A673 (cell line): ENCODE measurements around the gene TRAF3IP3. TPM values are rescaled to one million over a fixed set of nuclear protein-coding genes. Genes with fewer than 3 reads are reported as not detected.

Source experiments
- BruUV-seq: library from RNA; stranded (reverse); fragments of 400-500 nt; replicated peaks from 2 replicates; lab custom pipeline; 2021; lab: Mats Ljungman, UMichigan
- CTCF ChIA-PET: fragments of 300-600 bp; sonication (Branson Sonifier 250); formaldehyde crosslinking; loops from one replicate; lab custom pipeline; 2022; ENCODE audit warnings: antibody characterized with exemption; lab: Charles Lee
- POLR2A ChIA-PET: fragments of 300-600 bp; sonication (Branson Sonifier 250); formaldehyde crosslinking; loops from one replicate; lab custom pipeline; 2022; ENCODE audit warnings: antibody characterized with exemption; ENCODE audit not compliant: low non-redundant PET; lab: Charles Lee
- DNase-seq: peaks from one replicate; pipeline ENCODE4 v3.0.0-alpha.2; 2015; ENCODE audit warnings: low spot score
- H3K27ac ChIP-seq: fragments of 200-600 bp; sonication (generic); 2 replicates; pipeline ENCODE4 v1.5.1; 2016; ENCODE audit warnings: mixed run types, low read depth, mild to moderate bottlenecking, mixed read lengths, antibody characterized with exemption, low read length; ENCODE audit not compliant: poor library complexity, severe bottlenecking
- H3K27me3 ChIP-seq: fragments of 200-600 bp; sonication (generic); replicated peaks from 2 replicates; pipeline ENCODE4 v1.6.1; 2017; ENCODE audit warnings: mixed run types, low read depth, mild to moderate bottlenecking, mixed read lengths, antibody characterized with exemption, low read length; ENCODE audit not compliant: insufficient read depth, poor library complexity
- H3K36me3 ChIP-seq: fragments of 200-600 bp; sonication (generic); 2 replicates; pipeline ENCODE4 v1.6.1; 2016; ENCODE audit warnings: mixed run types, mild to moderate bottlenecking, mixed read lengths, antibody characterized with exemption, low read length; ENCODE audit not compliant: insufficient read depth, poor library complexity, severe bottlenecking
- H3K4me1 ChIP-seq: fragments of 200-600 bp; sonication (generic); 2 replicates; pipeline ENCODE4 v1.6.1; 2017; ENCODE audit warnings: mixed run types, mild to moderate bottlenecking, mixed read lengths, antibody characterized with exemption, low read length; ENCODE audit not compliant: insufficient read depth, poor library complexity, severe bottlenecking
- H3K4me3 ChIP-seq: fragments of 200-600 bp; sonication (generic); 2 replicates; pipeline ENCODE4 v1.5.1; 2016; ENCODE audit warnings: low read depth, mixed run types, mild to moderate bottlenecking, mixed read lengths, low read length; ENCODE audit not compliant: poor library complexity, severe bottlenecking
- H3K9me3 ChIP-seq: fragments of 200-600 bp; sonication (generic); 2 replicates; pipeline ENCODE4 v1.6.1; 2016; ENCODE audit warnings: mixed run types, low read depth, mild to moderate bottlenecking, mixed read lengths, antibody characterized with exemption, low read length; ENCODE audit not compliant: poor library complexity, severe bottlenecking
- EZH2 ChIP-seq: fragments of 200-600 bp; sonication (generic); IDR thresholded peaks from 2 replicates; pipeline ENCODE4 v1.6.1; 2017; ENCODE audit warnings: borderline replicate concordance, low read depth, mild to moderate bottlenecking, mixed read lengths, antibody characterized with exemption, low read length; ENCODE audit not compliant: poor library complexity, severe bottlenecking
- intact Hi-C: fragments of 100-400 bp; cut with micrococcal nuclease; formaldehyde crosslinking; loops from one replicate; pipeline ENCODE4 v1.10.0; 2022; ENCODE audit not compliant: unreplicated experiment
- total RNA-seq: library from RNA; stranded (reverse); gene quantifications from 2 replicates; pipeline ENCODE4 v1.2.3, GENCODE V29; 2021
- TF ChIP-seq, protein P1 (sequence below): fragments of 300-800, 200-600 bp; sonication (generic); conservative IDR thresholded peaks from 2 replicates; pipeline ENCODE4 v1.5.1; 2017; ENCODE audit warnings: low read depth, mild to moderate bottlenecking, antibody characterized with exemption, low read length, moderate library complexity, mixed read lengths

Gene TRAF3IP3
- total RNA-seq, 1 experiment from 2014 or later = 1.6 TPM

DNA sequence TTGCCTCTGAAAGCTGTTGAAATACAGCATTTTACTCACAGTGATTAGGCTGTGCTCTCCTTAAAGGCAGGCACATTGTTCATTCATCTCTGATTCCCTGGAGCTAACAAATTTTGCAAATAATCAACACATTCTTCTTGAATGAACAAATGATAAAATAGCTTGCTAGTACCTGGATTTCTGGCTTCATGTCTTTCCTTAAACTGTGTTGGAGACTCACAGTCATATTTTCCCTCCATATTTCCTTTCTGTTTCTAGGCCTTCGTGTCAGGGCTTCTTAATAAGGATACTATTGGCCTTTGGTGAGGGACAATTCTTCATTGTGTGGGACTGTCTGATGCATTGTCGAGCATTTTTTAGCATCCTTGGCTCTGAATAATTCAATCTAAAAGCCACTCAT, 41.5 kb upstream of the TRAF3IP3 start:
- no peak for DNase-seq
- no peaks in the 10 kb centered on the region for H3K4me1 ChIP-seq
- H3K27ac ChIP-seq = no peak overlapping the region
- intact Hi-C loops = no loop called here
- BruUV-seq = no TSS peak
- TF ChIP-seq, protein P1, sequence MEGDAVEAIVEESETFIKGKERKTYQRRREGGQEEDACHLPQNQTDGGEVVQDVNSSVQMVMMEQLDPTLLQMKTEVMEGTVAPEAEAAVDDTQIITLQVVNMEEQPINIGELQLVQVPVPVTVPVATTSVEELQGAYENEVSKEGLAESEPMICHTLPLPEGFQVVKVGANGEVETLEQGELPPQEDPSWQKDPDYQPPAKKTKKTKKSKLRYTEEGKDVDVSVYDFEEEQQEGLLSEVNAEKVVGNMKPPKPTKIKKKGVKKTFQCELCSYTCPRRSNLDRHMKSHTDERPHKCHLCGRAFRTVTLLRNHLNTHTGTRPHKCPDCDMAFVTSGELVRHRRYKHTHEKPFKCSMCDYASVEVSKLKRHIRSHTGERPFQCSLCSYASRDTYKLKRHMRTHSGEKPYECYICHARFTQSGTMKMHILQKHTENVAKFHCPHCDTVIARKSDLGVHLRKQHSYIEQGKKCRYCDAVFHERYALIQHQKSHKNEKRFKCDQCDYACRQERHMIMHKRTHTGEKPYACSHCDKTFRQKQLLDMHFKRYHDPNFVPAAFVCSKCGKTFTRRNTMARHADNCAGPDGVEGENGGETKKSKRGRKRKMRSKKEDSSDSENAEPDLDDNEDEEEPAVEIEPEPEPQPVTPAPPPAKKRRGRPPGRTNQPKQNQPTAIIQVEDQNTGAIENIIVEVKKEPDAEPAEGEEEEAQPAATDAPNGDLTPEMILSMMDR = no peak
- no peak for TF ChIP-seq EZH2
- H3K36me3 ChIP-seq = no peaks in the 10 kb centered on the region
- H3K9me3 ChIP-seq = no peaks in the 10 kb centered on the region
- CTCF ChIA-PET = no interaction called here
- no peaks in the 10 kb centered on the region for H3K27me3 ChIP-seq
- POLR2A ChIA-PET = no interaction called here
- H3K4me3 ChIP-seq = no peak overlapping the region

DNA sequence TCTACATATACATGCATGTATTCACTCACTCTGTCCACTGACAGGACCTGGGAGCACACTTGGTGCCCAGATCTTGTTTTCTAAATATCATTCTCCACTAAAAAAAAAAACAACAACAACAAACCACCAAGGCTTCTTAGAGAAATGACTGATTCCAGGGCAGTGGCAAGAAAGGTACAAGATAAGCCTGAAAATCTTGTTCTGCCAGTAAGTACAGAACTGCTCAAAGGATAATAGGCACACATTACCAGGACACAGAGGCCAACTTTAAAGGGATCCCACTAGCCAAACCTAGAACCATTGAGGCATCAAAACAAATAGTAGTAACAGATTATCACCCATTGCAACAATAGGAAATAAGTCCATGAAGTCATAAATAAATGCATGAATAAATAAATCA, 40.5 kb upstream of the TRAF3IP3 start:
- intact Hi-C loops = no loop called here
- H3K4me3 ChIP-seq = no peak overlapping the region
- no peak for DNase-seq
- no peaks in the 10 kb centered on the region for H3K4me1 ChIP-seq
- no peaks in the 10 kb centered on the region for H3K27me3 ChIP-seq
- H3K36me3 ChIP-seq = no peaks in the 10 kb centered on the region
- ChIA-PET POLR2A (no interaction called here), CTCF (no interaction called here)
- no TSS peak for BruUV-seq
- TF ChIP-seq EZH2 = no peak
- TF ChIP-seq, protein P1 = no peak
- H3K27ac ChIP-seq = no peak overlapping the region
- H3K9me3 ChIP-seq = no peaks in the 10 kb centered on the region

DNA sequence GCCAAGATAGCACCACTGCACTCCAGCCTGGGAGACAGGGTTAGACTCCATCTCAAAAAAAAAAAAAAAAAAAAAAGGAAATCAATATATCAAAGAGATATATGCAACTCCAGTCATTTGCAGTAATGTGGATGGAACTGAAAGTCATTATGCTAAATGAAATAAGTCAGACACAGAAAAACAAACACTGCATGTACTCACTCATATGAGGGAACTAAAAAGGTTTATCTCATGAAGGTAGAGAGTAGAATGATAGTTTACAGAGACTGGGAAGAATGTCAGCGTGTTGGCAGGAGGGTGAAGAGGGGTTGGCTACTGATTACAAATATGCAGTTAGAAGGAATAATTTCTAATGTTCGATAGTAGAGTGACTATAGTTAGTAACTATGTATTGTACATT, 38.0 kb upstream of the TRAF3IP3 start:
- Histone ChIP-seq H3K27me3 (no peaks in the 10 kb centered on the region), H3K4me3 (no peak overlapping the region), H3K4me1 (peaks cover 4% of the 10 kb centered on the region), H3K36me3 (no peaks in the 10 kb centered on the region), H3K27ac (no peak overlapping the region), H3K9me3 (no peaks in the 10 kb centered on the region)
- DNase-seq = no peak
- CTCF ChIA-PET = no interaction called here
- POLR2A ChIA-PET = no interaction called here
- no TSS peak for BruUV-seq
- intact Hi-C loops = no loop called here
- no peak for TF ChIP-seq EZH2
- TF ChIP-seq, protein P1 = no peak
